Hematopoietic multipotent progenitor cell treated with erythropoietin and hydrocortisone succinate and interleukin-3 and kit ligand, for 17 days (in vitro differentiated cells): Measurements from ENCODE around the gene PCDHGA4.
"Not testable (repeated sequence)": the region's sequence is repeated elsewhere in the genome, so short reads cannot be mapped to it uniquely, and the experiment has no call there.

Experiments used
- DNase-seq: peaks from one replicate; pipeline ENCODE4 v3.0.0-alpha.2; 2015; ENCODE audit warnings: low spot score

PCDHGA4 gene

DNA sequence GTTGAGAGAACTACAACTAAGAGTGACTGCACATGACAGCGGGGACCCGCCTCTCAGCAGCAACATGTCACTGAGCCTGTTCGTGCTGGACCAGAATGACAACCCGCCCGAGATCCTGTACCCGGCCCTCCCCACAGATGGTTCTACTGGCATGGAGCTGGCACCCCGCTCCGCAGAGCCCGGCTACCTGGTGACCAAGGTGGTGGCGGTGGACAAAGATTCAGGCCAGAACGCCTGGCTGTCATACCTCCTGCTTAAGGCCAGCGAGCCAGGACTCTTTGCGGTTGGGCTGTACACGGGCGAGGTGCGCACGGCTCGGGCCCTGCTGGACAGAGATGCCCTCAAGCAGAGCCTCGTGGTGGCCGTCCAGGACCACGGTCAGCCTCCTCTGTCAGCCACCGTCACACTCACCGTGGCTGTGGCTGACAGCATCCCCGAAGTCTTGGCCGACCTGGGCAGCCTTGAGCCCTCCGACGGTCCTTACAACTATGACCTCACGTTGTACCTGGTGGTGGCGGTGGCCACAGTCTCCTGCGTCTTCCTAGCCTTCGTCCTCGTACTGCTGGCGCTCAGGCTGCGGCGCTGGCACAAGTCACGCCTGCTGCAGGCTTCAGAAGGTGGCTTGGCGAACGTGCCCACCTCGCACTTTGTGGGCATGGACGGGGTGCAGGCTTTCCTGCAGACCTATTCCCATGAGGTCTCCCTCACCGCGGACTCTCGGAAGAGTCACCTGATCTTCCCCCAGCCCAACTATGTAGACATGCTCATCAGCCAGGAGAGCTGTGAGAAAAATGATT lies 29.8 kb downstream of the PCDHGA4 start:
- no peak for DNase-seq

DNA sequence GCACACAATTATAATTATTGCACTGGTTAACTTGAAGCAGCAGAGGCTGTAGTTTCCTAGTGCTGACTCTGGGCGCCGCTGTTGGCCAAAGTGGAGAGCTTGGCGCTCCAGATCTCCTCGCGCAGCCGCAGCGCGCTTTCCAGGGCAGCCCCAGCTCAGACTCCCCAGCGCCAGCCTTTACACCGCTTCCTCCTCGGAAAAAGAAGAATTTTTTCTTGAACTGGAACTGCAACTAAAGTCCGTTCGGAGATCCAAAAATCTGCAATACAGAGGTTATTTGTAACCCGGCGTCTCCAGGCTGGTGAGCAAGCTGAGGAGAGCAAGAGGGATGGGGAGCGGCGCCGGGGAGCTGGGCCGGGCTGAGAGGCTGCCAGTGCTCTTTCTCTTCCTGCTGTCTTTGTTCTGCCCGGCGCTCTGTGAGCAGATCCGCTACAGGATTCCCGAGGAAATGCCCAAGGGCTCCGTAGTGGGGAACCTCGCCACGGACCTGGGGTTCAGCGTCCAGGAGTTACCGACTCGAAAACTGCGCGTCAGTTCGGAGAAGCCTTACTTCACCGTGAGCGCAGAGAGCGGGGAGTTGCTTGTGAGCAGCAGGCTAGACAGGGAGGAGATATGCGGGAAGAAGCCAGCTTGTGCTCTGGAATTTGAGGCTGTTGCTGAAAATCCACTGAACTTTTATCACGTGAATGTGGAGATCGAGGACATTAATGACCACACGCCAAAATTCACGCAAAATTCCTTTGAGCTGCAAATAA lies 32.9 kb downstream of the PCDHGA4 start, which contains the start of gene PCDHGB4:
TSS of gene PCDHGB4 (plus strand) at position 142 of the 755 bp plus-strand sequence. CDS start at position 329, 187 bp downstream.
- DNase-seq = not testable (repeated sequence)

DNA sequence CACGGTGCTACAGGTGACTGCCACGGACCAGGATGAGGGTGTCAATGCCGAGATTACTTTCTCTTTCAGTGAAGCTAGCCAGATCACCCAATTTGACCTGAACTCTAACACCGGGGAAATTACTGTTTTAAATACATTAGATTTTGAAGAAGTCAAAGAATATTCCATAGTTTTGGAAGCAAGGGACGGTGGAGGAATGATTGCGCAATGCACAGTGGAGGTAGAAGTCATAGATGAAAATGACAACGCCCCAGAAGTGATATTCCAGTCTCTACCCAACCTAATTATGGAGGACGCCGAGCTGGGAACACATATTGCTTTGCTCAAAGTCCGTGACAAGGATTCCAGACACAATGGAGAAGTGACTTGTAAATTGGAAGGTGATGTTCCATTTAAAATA lies 33.8 kb downstream of the PCDHGA4 start:
- DNase-seq = no peak

DNA sequence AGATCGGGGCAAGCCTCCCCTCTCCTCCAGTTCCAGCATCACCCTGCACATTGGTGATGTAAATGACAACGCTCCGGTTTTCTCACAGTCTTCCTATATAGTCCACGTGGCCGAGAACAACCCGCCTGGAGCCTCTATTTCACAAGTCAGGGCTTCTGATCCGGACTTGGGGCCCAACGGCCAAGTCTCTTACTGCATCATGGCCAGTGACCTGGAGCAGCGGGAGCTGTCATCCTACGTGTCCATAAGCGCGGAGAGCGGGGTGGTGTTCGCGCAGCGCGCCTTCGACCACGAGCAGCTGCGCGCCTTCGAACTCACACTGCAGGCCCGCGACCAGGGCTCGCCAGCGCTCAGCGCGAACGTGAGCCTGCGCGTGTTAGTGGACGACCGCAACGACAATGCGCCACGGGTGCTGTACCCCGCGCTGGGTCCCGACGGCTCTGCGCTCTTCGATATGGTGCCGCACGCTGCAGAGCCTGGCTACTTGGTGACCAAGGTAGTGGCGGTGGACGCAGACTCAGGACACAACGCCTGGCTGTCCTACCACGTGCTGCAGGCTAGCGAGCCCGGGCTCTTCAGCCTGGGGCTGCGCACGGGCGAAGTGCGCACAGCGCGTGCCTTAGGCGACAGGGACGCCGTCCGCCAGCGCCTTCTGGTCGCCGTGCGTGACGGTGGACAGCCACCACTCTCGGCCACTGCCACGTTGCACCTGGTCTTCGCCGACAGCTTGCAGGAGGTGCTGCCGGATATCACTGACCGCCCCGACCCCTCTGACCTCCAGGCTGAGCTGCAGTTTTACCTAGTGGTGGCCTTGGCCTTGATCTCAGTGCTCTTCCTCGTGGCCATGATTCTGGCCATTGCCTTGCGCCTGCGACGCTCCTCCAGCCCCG lies 34.6 kb downstream of the PCDHGA4 start:
- DNase-seq = no peak

DNA sequence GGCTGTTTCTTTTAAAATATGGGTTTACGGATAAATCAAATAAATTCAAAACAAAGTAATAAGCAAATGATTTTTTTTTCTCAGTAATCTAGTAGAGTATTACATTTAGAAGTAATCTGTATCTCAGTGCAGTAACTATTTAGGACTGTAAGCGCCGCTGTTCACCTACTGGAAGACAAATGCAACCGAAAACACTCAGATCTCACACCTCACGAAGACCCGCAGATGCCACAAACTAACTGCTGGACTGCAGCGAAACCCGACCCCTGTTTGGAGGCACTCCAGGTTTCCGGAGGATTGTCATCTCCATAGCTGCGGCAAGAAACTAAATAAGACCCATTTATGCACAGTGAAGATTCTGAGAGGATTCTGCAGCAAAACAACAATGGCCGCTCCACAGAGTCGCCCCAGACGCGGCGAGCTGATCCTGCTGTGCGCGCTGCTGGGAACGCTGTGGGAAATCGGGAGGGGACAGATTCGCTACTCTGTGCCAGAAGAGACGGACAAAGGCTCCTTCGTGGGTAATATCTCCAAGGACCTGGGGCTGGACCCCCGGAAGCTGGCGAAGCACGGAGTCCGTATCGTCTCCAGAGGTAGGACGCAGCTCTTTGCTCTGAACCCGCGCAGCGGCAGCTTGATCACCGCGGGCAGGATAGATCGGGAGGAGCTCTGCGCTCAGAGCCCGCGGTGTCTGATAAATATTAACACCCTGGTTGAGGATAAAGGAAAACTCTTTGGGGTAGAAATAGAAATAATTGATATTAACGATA lies 37.8 kb downstream of the PCDHGA4 start, which contains the start of gene PCDHGA8:
TSS of gene PCDHGA8 (plus strand) at position 205 of the 770 bp plus-strand sequence. CDS start at position 386, 181 bp downstream.
- no peak for DNase-seq

DNA sequence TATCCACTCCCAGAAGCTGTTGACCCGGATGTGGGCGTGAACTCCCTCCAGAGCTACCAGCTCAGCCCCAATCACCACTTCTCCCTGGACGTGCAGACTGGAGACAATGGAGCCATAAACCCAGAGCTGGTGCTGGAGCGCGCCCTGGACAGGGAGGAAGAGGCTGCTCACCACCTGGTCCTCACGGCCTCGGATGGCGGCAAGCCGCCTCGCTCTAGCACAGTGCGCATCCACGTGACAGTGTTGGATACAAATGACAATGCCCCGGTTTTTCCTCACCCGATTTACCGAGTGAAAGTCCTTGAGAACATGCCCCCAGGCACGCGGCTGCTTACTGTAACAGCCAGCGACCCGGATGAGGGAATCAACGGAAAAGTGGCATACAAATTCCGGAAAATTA lies 38.4 kb downstream of the PCDHGA4 start:
- no peak for DNase-seq

DNA sequence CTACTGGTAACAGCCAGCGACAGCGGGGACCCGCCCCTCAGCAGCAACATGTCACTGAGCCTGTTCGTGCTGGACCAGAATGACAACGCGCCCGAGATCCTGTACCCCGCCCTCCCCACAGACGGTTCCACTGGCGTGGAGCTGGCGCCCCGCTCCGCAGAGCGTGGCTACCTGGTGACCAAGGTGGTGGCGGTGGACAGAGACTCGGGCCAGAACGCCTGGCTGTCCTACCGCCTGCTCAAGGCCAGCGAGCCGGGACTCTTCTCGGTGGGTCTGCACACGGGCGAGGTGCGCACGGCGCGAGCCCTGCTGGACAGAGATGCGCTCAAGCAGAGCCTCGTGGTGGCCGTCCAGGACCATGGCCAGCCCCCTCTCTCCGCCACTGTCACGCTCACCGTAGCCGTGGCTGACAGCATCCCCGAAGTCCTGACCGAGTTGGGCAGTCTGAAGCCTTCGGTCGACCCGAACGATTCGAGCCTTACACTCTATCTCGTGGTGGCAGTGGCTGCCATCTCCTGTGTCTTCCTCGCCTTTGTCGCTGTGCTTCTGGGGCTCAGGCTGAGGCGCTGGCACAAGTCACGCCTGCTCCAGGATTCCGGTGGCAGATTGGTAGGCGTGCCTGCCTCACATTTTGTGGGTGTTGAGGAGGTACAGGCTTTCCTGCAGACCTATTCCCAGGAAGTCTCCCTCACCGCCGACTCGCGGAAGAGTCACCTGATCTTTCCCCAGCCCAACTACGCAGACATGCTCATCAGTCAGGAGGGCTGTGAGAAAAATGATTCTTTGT lies 39.8 kb downstream of the PCDHGA4 start:
- DNase-seq = not testable (repeated sequence)

DNA sequence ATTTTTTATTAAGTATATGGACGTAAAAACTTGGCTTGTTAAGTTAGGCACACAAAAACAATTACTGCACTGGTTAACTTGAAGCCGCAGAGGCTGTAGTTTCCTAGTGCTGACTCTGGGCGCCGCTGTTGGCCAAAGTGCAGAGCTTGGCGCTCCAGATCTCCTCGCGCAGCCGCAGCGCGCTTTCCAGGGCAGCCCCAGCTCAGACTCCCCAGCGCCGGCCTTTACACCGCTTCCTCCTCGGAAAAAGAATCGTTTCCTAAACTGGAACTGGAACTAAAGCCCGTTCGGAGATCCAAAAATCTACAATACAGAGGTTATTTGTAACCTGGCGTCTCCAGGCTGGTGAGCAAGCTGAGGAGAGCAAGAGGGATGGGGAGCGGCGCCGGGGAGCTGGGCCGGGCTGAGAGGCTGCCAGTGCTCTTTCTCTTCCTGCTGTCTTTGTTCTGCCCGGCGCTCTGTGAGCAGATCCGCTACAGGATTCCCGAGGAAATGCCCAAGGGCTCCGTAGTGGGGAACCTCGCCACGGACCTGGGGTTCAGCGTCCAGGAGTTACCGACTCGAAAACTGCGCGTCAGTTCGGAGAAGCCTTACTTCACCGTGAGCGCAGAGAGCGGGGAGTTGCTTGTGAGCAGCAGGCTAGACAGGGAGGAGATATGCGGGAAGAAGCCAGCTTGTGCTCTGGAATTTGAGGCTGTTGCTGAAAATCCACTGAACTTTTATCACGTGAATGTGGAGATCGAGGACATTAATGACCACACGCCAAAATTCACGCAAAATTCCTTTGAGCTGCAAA lies 43.1 kb downstream of the PCDHGA4 start, which contains the start of gene PCDHGB5:
TSS of gene PCDHGB5 (plus strand) at position 192 of the 796 bp plus-strand sequence. CDS start at position 373, 181 bp downstream.
- not testable (repeated sequence) for DNase-seq

DNA sequence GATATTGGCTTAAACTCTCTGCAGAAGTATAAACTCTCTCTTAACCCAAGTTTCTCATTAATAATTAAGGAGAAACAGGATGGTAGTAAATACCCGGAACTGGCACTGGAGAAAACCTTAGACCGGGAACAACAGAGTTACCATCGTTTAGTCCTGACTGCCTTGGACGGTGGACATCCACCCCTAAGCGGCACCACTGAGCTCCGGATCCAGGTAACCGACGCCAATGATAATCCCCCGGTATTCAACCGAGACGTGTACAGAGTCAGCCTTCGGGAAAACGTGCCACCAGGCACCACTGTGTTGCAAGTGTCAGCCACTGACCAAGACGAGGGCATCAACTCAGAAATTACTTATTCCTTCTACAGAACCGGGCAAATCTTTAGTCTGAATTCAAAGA lies 43.8 kb downstream of the PCDHGA4 start:
- DNase-seq = no peak

DNA sequence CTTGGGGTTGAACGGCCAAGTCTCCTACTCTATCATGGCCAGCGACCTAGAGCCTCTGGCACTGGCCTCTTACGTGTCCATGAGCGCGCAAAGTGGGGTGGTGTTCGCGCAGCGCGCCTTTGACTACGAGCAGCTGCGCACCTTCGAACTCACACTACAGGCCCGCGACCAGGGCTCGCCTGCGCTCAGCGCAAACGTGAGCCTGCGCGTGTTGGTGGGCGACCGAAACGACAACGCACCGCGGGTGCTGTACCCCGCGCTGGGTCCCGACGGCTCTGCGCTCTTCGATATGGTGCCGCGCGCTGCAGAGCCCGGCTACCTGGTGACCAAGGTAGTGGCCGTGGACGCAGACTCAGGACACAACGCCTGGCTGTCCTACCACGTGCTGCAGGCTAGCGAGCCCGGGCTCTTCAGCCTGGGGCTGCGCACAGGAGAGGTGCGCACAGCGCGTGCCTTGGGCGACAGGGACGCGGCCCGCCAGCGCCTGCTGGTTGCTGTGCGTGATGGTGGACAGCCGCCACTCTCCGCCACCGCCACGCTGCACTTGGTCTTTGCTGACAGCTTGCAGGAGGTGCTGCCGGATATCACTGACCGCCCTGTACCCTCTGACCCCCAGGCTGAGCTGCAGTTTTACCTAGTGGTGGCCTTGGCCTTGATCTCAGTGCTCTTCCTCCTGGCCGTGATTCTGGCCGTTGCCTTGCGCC lies 44.9 kb downstream of the PCDHGA4 start:
- no peak for DNase-seq

DNA sequence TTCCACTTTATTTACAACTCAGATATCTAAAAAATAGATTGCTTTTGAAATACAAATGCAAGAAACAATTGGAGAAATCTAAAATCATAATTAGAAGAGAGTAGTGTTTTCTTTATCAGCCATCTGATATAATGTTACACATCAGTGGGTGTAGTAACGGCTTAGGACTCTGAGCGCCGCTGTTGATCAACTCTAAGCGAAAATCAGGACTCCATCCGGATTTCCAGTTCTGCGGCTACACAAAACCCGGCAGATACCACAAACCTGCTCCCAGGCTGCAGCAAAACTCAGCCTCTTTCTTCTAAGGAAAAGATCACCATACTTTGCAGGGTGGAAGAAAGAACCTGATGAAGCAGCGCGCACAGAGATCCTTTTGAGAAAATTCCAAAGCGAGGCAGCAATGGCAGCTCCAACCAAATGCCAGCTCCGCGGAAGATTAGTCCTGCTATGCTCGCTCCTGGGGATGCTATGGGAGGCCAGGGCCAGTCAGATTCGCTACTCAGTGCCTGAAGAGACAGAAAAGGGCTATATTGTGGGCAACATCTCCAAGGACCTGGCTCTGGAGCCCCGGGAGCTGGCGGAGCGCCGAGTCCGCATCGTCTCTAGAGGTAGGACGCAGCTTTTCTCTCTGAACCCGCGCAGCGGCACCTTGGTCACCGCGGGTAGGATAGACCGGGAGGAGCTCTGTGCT lies 47.9 kb downstream of the PCDHGA4 start, which contains the start of gene PCDHGA9:
TSS of gene PCDHGA9 (plus strand) at position 226 of the 691 bp plus-strand sequence. CDS start at position 401, 175 bp downstream.
- DNase-seq = no peak

DNA sequence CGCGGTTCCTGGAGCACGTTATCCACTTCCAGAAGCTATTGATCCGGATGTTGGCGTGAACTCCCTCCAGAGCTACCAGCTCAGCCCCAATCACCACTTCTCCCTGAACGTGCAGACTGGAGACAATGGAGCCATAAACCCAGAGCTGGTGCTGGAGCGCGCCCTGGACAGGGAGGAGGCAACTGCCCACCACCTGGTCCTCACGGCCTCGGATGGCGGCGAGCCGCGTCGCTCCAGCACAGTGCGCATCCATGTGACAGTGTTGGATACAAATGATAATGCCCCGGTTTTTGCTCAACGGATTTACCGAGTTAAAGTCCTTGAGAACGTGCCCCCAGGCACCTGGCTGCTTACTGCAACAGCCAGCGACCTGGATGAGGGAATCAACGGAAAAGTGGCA lies 48.6 kb downstream of the PCDHGA4 start:
- DNase-seq = no peak
